Measurements from ENCODE around the gene GNAT3.
A peak's percentile ranks its signal among the peaks of the same experiment; 100 is the strongest.

The GNAT3 gene

GRCh38 chr7:80435521-80435920 is 76.3 kb downstream of the GNAT3 start:
- TF ChIP-seq, protein P1, sequence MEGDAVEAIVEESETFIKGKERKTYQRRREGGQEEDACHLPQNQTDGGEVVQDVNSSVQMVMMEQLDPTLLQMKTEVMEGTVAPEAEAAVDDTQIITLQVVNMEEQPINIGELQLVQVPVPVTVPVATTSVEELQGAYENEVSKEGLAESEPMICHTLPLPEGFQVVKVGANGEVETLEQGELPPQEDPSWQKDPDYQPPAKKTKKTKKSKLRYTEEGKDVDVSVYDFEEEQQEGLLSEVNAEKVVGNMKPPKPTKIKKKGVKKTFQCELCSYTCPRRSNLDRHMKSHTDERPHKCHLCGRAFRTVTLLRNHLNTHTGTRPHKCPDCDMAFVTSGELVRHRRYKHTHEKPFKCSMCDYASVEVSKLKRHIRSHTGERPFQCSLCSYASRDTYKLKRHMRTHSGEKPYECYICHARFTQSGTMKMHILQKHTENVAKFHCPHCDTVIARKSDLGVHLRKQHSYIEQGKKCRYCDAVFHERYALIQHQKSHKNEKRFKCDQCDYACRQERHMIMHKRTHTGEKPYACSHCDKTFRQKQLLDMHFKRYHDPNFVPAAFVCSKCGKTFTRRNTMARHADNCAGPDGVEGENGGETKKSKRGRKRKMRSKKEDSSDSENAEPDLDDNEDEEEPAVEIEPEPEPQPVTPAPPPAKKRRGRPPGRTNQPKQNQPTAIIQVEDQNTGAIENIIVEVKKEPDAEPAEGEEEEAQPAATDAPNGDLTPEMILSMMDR (conservative IDR thresholded peaks at IDR 0.05), result no peak
- H3K27ac ChIP-seq, result no peak overlapping the region

- TF ChIP-seq, protein P1 (conservative IDR thresholded peaks at IDR 0.05), result no peak
- H3K27ac ChIP-seq, result no peak overlapping the region
These were observed 77.8 kb downstream of the GNAT3 start for GRCh38 chr7:80434047-80434446.

GRCh38 chr7:80432166-80432565 is 79.7 kb downstream of the GNAT3 start:
- TF ChIP-seq, protein P1 (conservative IDR thresholded peaks at IDR 0.05), result no peak
- H3K27ac ChIP-seq, result no peak overlapping the region

- no peak overlapping the region for H3K27ac ChIP-seq
- TF ChIP-seq, protein P1 (conservative IDR thresholded peaks at IDR 0.05), result no peak
These were observed 82.7 kb downstream of the GNAT3 start for GRCh38 chr7:80429181-80429580.

DNA sequence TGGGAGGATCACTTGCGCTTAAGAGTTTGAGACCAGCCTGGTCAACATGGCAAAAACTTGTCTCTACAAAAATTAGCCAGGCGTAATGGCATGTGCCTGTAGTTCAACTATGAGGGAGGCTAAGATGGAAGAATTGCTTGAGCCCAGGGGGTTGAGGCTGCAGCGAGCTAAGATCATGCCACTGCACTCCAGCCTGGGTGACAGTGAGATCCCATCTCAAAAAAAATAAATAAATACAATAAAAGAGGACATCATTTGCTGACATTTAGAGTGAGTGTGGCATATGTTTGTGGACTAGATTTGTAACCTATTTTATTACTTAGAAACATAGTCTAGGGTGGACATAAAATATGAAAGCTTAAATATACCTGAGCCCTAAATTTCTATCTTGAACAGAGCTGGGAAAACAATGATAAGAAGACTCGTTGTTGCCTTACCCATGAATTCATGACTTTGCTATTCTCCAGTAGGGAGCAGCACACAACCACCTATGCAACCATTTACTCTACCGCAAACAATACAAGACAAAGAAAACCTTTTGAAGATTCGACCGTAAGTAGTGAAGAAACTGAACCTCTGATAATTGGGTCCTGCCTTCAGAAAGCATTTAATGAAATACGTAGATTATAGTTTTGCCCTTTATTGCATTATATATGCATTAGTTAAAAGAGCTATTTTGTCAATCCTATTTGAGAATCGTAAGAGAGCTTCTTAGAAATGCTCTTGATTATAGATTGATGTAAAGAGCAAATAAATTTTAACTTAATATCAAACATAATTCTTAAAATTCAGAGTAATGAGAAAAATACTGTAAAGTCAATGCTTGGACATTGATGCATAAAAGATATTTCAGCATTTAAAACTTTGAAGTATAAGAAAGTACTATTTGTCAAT is 83.5 kb downstream of the GNAT3 start:
- TF ChIP-seq, protein P1 (conservative IDR thresholded peaks at IDR 0.05), result peak; percentile 83
- H3K27ac ChIP-seq, result no peak overlapping the region

DNA sequence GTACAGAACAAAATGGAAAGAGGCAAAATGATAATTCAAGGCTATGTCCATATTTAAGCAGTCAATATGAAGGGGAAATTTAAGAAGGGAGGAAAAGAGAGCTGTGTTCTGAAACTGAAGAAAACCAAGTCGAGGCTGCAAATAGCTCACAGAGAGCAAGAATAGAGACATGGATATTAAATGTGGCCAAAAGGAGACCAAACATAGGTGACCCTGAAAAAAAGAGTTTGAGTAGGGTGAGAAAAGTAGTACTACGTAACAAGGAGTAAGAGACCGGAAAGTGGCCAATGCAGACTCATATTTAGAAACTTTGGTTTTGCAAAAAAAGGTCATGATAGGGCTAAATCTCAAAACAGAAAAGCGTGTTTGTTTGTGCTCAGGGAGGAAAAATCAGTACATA is 84.6 kb downstream of the GNAT3 start:
- TF ChIP-seq, protein P1 (conservative IDR thresholded peaks at IDR 0.05), result no peak
- no peak overlapping the region for H3K27ac ChIP-seq

DNA sequence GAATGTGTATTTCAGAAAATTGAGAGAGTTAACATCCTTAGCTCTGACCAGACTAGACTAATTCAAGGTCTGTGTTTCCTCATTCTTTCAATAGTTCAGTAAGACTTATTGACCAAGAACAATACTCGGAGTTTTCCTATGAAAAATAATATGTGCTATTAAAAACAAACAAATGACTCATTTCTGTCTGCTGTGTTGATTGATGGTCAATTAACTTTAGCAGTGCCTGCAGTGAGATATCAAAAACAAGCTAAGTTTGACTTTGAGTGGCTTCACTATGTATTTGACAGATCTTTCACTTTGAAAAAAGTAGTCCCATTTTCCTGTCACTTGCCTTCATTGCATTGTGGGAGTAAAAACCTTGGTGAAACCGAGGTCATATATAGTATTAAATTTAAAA is 91.0 kb downstream of the GNAT3 start:
- TF ChIP-seq, protein P1 (conservative IDR thresholded peaks at IDR 0.05), result no peak
- no peak overlapping the region for H3K27ac ChIP-seq
